GM12873 (cell line): ENCODE data around the gene ACER3.
A peak's percentile ranks its signal among the peaks of the same experiment; 100 is the strongest.

ENCODE experiments used
- TF ChIP-seq, protein P1 (sequence below): IDR thresholded peaks from 2 replicates; pipeline ENCODE4 v1.5.1; 2012; ENCODE audit warnings: low read depth, mild to moderate bottlenecking, moderate library complexity, low read length, control low read depth; ENCODE audit not compliant: insufficient read depth; ENCODE audit errors: missing control alignments

Gene ACER3

DNA sequence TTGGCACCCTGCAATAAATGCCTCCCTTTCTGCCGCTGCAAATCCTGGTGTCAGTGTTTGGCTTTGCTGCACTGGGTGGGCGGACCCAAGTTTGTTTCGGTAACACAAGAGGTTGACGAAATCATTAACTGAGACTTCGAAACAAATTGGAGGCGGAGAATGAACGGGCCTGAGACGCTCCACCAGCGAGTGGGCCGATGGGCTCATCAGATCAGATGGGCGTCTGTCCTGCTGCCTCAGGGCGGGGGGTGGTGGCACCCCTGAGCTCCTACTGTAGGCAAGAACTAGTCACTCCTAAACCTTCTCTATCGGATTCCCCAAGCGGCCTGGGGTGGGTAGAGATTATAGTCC is 205.1 kb downstream of the ACER3 start:
- TF ChIP-seq, protein P1, sequence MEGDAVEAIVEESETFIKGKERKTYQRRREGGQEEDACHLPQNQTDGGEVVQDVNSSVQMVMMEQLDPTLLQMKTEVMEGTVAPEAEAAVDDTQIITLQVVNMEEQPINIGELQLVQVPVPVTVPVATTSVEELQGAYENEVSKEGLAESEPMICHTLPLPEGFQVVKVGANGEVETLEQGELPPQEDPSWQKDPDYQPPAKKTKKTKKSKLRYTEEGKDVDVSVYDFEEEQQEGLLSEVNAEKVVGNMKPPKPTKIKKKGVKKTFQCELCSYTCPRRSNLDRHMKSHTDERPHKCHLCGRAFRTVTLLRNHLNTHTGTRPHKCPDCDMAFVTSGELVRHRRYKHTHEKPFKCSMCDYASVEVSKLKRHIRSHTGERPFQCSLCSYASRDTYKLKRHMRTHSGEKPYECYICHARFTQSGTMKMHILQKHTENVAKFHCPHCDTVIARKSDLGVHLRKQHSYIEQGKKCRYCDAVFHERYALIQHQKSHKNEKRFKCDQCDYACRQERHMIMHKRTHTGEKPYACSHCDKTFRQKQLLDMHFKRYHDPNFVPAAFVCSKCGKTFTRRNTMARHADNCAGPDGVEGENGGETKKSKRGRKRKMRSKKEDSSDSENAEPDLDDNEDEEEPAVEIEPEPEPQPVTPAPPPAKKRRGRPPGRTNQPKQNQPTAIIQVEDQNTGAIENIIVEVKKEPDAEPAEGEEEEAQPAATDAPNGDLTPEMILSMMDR = no peak

DNA sequence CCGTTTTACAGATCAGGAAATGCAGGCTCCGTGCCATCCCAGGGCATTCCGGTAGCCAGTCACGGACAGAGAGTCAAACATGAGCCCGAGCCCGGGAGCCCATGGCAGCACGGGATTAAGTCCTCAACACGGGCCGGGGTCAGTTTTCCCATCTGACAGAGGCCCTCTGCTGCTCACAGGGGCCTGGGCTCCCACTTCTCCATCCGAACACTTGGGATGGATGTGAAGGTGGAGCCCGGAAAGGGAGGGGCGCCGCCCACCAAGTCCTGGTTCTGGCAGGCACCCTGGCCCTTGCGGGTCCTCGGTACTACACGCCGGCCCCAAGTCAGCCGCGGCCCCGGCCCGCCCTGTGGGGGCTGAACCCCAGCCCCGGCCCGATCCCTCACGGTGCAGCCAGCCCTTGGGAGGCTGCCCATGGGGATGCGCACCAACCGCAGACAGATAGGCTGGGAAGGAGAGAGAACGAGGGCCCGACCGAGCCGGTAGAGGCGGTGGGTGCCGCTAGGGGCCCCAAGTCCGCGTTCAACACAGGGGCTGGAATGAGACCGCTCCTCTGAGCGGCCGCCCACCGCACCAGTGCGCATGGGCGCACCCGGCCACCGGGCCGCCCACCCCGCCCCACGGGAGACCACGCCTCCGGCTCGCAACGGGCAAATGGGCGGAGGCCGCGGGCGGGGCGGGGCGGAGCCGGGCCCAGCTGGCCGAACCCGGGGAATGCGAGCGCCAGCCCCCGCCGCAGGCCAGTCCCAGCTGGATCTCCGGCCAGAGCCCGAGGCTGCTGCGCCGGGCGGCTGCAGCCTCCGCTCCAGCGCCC is 205.7 kb downstream of the ACER3 start, which contains the start of gene CAPN5:
Gene CAPN5 (plus strand): TSS at position 743 of the 814 bp plus-strand sequence. CDS start 17,916 bp downstream, outside the sequence.
- TF ChIP-seq, protein P1 = peak; percentile 32

DNA sequence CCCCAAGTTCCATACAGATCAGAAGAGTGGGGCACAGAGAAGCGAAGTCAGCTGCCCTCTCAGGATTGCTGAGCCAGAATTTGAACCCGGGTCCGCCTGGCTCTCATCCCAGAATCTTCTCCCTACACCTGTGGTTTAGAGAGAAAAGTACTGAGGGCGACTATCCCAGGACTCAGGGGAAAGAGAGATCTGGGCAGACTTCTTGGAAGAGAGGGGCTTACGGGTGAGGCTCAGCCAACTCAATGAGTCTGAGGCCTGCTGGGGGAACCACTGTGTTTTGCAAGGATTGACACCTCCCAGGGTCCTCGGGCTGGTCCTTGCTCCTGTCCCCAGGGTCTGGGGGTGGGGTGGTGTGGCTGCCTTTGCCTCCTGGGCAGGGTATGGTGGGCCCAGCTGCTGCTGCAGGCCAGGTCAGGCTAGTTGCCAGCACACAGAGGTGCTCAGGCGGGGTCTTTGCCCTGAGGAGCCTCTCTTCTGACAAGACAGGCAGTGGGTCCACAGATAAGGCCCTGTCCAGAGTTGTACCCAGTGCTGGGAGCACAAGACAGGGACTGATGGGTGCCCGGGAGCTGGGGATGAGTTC is 207.2 kb downstream of the ACER3 start:
- TF ChIP-seq, protein P1 = no peak

DNA sequence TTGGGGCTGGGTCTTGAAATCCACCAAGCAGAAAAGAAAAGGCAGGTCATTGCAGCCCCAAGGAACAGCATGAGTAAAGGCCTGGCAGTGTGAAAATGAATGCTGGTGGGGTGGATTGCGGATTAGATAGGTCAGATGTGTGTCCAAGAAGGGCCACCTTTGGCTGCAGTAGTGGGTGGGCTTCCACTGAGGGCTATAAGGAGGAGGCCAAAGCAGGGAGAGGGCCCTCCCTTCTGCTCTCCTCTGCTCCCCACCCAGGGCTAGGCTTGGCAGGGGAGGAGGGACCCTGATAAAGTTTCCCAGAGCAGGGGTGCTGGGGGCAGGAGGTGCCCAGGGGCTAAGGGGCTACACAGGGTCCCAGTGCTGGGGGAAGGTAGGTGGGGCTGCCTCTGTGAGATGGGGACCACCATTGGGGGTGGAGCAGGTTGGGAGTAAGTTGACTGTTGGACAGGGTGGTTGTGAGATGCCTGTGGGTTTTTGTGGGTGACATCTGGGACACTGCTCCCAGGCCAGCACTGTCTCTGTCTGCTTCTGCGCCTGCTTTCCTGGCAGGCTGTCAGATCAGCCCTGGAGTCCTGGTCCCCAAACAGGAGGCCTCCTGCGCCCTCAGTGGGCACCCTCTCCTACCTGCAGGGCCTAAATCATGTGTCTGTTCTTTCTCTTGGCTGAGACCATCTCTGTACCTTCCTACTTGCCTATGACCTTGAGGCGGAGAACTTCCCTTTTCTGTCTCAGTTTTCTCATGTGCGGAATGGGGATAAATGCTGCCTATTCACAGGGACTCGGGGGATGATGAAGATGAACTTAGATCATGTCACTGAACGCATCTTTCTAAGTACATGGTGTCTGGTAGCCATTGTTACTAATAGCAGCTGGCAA is 208.0 kb downstream of the ACER3 start:
- TF ChIP-seq, protein P1 = no peak

DNA sequence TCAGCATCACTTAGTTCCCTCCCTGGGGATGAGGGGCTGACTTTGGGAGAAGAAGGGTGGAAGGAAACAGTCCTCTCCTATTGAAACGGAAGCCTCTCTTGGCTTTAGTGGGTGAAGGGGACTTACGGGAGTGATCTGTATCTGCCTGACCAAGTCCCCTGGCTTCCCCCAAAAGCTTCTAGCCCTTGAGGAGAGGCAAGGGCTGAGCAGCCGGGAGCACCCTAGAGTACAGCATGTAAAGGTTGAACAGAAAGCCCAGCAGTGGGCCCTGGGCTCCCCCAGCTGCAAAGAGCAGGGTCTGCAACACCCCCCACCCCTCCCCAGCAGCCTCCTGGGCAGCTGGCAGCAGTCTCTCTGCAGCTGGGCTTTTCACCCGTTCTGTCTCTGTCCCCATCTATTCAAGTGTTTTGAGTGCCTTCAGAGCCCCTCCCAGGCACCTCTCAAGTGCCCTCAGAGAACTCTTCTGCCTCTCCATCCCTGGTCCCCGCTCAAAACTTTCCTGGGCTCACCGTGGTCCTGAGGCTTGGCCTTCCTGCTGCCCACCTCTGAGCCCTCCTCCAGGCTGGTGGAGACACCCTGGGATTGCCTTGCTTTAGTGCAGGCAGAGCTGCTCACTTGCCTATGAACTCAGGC is 208.7 kb downstream of the ACER3 start:
- TF ChIP-seq, protein P1 = no peak

DNA sequence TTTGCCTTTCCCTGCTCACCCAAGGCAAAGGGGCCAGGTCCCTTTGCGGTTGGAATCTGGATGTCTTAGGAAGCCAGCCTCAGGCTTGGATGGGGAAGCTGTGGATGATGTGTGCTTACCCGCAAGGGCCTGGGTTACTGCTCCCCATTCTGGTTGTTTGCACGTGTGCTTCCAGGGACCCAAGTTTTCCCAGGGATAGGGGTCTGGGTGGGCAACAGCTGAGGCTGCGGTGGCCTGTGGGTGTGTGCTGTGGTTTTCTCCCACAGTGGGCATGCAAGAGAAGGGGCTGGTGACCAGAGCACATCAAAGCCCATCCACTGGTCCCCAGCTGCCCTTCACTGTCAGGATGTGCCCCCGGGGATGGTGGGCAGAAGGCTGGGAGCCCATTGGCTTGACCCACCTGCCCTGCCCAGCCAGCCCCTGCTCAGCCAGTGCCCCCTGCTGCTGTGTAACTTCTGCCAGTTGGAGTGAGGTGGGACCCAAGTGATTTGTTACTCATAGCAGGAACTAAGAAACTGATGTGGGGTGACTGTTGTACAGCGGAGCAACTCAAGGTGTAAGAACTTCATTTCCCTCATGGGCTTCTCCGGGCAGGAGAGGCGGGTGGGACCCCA is 209.4 kb downstream of the ACER3 start:
- TF ChIP-seq, protein P1 = no peak

DNA sequence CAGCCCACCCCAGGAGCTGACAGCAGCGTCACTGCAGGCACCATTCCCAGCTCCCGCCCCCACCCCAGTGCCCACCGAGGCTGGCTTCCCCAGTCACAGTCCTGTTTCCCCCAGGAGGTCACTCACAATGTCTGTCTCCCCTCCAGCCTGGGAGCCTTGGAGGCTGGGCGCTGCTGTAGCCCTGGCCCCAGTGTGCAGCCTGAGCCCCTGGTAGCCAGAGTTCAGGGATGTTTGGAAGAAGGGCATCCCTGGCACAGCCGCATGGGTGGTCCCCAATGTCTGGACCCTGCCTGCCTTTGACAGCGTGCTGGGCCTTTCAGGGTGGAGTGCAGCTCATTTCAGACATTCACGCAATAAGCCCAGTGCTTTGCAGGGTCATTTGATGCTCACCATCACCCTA is 210.4 kb downstream of the ACER3 start:
- TF ChIP-seq, protein P1 = no peak
